HG03521 (cell line): ENCODE data around the gene CHCHD6.

Experiments used
- ATAC-seq: cut with Tn5 transposase; IDR thresholded peaks from one replicate; pipeline ENCODE4 v1.9.1; 2021; ENCODE audit warnings: mild to moderate bottlenecking, moderate library complexity; ENCODE audit not compliant: unreplicated experiment

Gene CHCHD6

GRCh38 chr3:126857928-126858327, 153.9 kb downstream of the CHCHD6 start:
- ATAC-seq: no peak

GRCh38 chr3:126858401-126858800, 154.4 kb downstream of the CHCHD6 start:
- no peak for ATAC-seq

GRCh38 chr3:126858887-126859286, 154.8 kb downstream of the CHCHD6 start:
- ATAC-seq: no peak

- ATAC-seq: no peak
These were observed 155.6 kb downstream of the CHCHD6 start for GRCh38 chr3:126859415-126860246.

GRCh38 chr3:126865736-126866135, 161.7 kb downstream of the CHCHD6 start:
- no peak for ATAC-seq

- no peak for ATAC-seq
These were observed 162.2 kb downstream of the CHCHD6 start for GRCh38 chr3:126866175-126866759.

- ATAC-seq: no peak
These were observed 163.3 kb downstream of the CHCHD6 start for GRCh38 chr3:126867190-126867862.

DNA sequence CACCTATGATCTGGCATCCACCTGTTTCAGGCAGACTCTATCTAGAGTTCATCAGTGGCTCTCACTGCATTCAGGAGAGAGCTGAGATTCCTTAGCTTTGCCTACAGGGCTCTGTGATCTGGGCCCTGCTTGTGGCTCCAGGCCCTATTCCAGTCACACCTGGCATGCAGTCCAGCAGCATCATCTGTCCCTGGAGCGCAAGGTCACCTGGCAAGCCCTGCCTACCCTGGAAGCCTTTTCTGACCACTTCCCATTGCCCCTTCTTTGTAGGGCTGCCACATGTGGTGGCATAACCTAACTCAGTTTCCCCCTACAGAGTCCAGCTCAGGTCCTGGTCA, 163.8 kb downstream of the CHCHD6 start:
- no peak for ATAC-seq

GRCh38 chr3:126870608-126871210, 166.7 kb downstream of the CHCHD6 start:
- no peak for ATAC-seq

DNA sequence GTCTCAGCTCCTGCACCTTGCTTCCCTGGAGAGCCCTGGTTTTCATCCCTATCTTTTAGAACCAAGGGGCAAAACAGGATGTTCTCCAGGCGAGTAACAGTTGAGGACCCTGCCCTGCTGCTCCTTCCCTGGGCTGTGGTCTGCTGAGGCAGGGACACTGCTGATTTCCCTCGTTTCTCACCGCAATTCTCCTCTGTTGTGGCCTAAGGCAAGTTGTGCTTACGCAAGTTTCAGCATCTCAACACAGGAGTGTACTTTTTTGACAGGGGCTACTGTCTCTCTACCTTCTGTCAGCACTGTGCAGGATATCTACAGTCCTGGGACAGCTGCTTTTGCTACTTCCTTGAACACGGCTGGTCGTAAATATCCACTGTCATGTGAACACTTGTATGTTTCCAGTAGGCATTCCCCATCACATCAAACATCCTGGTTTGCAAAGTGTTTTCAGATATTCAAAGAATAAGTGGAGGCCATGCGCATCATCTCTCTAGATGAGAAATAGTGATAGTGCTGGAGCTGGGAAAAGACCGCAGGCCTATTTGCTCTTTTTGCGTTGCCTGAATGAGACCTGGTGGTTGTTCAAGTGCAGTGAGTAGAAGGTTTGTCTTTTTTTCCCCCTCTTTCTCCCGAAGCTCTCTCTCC, 168.8 kb downstream of the CHCHD6 start:
- no peak for ATAC-seq

GRCh38 chr3:126873416-126873815, 169.4 kb downstream of the CHCHD6 start:
- no peak for ATAC-seq

- ATAC-seq: no peak
These were observed 174.6 kb downstream of the CHCHD6 start for GRCh38 chr3:126878664-126879063.

GRCh38 chr3:126880901-126881300, 176.9 kb downstream of the CHCHD6 start:
- ATAC-seq: no peak

DNA sequence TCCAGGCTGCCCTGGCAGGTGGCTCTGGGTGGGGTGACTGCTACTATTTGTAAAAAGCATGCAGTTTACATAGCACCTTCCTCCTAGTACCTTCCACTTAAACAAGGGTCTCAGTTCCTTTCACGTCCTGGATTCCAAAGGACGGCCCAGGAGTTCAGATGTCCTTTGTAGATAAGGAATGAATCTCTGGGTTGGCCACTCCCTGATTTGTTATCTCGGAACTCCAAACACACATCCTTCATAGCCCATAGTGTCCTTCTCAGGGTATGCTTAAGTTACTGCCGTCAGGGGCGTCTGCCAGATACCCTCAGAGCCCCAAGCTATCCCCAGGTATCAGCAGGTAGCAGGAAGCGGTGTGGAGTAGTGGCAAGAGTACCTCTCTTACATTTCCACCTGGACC, 177.8 kb downstream of the CHCHD6 start:
- no peak for ATAC-seq

DNA sequence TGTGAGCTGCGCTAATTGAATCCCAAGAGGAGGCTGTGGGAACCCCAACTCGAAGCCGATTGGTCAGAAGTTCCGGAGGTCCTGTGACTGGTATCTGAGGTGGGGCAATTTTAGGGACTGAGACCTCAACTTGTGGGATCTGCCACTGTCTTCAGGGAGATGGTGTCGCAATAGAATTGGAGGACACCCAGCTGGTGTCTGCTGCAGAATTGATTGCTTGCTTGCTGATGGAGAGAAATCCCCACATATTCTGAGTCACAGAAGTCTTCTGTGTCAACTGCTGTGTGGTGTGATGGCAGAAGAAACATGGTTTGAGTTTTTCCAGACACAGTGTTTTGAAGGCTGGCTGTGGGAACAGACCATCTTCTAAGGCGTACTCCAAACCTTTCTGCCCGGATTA, 179.2 kb downstream of the CHCHD6 start:
- no peak for ATAC-seq

DNA sequence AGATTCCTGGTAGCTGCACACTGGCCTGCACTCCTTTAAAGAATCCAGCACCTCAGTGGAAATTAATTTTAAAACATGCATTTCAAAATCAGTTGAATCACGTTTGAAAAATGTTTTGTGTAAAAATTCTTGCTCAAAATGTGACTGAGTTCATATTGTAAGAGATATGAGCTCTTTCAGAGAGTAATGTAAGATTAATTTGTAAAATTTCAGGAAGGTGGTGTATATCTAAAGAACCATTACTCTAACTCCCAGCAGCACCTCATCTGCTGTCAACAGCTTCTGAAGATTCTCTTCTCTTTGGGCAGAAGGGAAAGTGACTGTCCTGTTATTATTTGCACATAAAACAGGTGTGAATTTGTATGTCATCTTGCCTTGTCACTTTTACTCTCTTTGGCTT, 181.4 kb downstream of the CHCHD6 start:
- ATAC-seq: no peak

DNA sequence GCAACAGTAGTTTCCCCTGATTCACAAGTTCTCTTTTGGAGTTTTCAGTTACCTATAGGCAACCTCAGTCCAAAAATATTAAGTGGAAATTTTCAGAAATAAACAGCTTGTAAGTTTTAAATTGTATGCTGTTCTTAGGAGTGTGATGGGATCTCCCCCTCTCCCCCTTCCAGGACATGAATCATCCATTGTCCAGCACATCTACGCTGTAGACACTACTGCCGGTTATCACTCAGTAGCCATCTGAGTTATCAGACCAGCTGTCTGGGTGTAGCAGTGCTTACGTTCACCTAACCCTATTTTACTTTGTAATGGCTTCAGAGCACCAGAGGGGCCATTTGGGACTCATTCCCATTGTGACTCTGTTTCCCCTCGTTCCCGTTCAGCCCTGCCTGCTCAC, 182.2 kb downstream of the CHCHD6 start:
- ATAC-seq: no peak

GRCh38 chr3:126887686-126888085, 183.6 kb downstream of the CHCHD6 start:
- no peak for ATAC-seq

DNA sequence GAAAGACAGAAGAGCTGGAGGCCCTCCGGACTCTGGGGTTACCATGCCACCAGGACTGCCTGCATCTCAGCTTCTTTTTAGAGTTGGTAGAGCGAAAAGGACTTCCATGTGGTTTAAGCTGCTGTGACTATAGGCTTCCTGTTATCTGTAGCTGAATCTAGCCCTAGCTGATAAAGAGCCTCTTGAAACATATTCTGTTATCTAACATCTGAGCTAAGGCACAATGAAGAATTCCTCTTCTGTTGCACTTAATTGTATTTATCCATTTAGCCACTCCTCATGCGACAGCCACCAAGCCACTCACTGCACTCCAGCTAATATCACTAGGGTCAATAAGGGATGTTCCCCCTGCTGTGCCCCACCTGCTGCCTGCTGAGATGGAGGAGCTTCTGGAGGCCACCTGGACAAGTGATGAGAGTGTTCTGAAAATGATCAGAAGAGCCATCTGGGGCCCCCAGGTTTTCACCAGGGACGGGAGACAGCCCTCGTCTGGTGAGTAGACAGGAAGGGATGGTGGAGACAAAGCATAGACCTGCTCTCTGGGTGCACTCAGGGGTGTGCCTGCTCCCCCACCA, 184.2 kb downstream of the CHCHD6 start:
- no peak for ATAC-seq

DNA sequence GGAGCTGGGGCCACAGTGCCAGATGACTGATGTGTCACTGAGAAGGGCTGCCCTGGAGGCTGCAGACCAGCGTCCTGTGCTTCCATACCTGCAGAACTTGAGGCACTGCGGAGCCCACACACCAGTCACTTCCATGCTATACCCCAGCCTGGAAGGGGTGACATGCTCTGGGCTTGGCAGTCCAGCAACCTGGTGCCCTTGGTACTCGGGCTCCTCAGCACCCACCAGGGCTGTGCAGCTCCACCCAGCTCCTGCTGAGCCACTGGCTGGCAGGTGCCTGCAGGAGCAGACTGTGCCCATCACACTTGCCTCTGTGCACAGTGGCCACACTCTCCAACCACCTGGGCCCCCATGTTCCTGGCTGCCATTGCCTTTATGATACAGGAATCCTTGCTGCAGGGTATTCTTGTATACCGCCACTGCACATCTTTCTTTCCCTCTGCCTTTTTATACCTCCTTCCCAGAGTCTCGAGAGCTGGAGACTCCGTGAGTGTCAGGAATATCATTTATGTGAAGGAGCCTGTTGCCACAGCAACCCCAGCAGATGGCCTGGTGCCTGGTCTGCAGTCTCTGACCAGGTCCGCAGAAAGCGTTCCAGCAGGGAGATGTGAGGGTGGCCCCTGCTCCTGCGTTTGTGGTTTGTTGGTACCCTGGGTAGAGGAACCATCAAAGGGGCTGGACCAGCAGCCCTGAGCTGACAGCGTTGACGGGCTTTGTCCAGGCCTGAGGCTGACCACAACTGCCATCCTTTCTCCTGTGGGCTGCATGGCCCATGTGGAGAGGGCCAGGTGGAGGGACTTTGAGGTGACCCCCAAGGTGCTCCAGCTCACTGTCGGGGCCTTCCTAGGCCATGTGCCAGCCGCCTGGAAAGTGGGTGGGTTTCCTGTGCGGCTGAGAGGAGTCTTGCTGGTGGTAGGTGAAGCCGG, 185.5 kb downstream of the CHCHD6 start:
- no peak for ATAC-seq
